Lung (tissue), 12 donors: ENCODE results near the gene NUDT13. TPM values are rescaled to one million over a fixed set of nuclear protein-coding genes. Genes with fewer than 3 reads are reported as not detected.

ENCODE experiments used
- ATAC-seq: fragments of 200-7000 bp; cut with Tn5 transposase; one replicate; pipeline ENCODE4 v1.9.1; 2020; ENCODE audit warnings: moderate number of reproducible peaks; ENCODE audit not compliant: insufficient read depth, low FRiP score
- DNase-seq, 3 donors: peaks; one replicate each; pipeline ENCODE4 v3.0.0-alpha.2; 2013 to 2017
- H3K27ac ChIP-seq, 2 donors: one replicate each; pipeline ENCODE4 v1.5.1; 2013; ENCODE audit warnings: mild to moderate bottlenecking in 2 of 2, moderate library complexity in 2 of 2, control low read depth in 1 of 2, inconsistent platforms in 1 of 2, low read depth in 1 of 2, low read length in 1 of 2
- H3K27me3 ChIP-seq, 3 donors: one replicate each; pipeline ENCODE4 v1.5.1; 2013; ENCODE audit warnings: low read length in 2 of 3; ENCODE audit not compliant: control insufficient read depth in 3 of 3, insufficient read depth in 3 of 3
- H3K36me3 ChIP-seq, 4 donors: one replicate each; pipeline ENCODE4 v1.5.1; 2013; ENCODE audit warnings: low read length in 4 of 4, mild to moderate bottlenecking in 1 of 4, moderate library complexity in 1 of 4; ENCODE audit not compliant: control insufficient read depth in 4 of 4, insufficient read depth in 4 of 4
- H3K4me1 ChIP-seq, 5 donors: one replicate each; pipeline ENCODE4 v1.5.1; 2013; ENCODE audit warnings: low read length in 5 of 5, mild to moderate bottlenecking in 2 of 5, moderate library complexity in 1 of 5; ENCODE audit not compliant: control insufficient read depth in 5 of 5, insufficient read depth in 5 of 5
- H3K4me3 ChIP-seq: one replicate; pipeline ENCODE4 v1.5.1; 2013; ENCODE audit warnings: mild to moderate bottlenecking, control low read depth, moderate library complexity
- H3K9ac ChIP-seq, 2 donors: one replicate each; pipeline ENCODE4 v1.5.1; 2013; ENCODE audit warnings: low read length in 2 of 2, control low read depth in 1 of 2; ENCODE audit not compliant: insufficient read depth in 1 of 2
- H3K9me3 ChIP-seq, 4 donors: one replicate each; pipeline ENCODE4 v1.5.1; 2013; ENCODE audit warnings: low read length in 3 of 4, mild to moderate bottlenecking in 1 of 4, moderate library complexity in 1 of 4; ENCODE audit not compliant: control insufficient read depth in 4 of 4, insufficient read depth in 3 of 4
- WGBS, 2 donors: extraction: QIAGEN DNeasy Blood & Tissue Kit; methylation state at CpG; one replicate each; pipeline ENCODE4 v1.1.7; 2013; 5-methylcytosine and 5-hydroxymethylcytosine counted together
- polyA plus RNA-seq, 2 donors: library from polyadenylated mRNA; stranded (reverse); fragments of 200-250 nt; gene quantifications; one replicate each; pipeline ENCODE4 v1.2.1, GENCODE V29; 2013
- total RNA-seq, 2 donors: library from RNA; depleted of rRNA in 1 of 2; stranded (reverse); fragments of >200 nt in 1 of 2; gene quantifications; one replicate each; pipeline ENCODE4 v1.2.1, GENCODE V29; 2014 to 2021
- TF ChIP-seq, protein P1 (sequence below): IDR thresholded peaks from 2 replicates; pipeline ENCODE4 v1.5.1; 2012; ENCODE audit warnings: mild to moderate bottlenecking; ENCODE audit errors: control extremely low read depth, extremely low read depth
- donor health status: control.
- donor health status: control.
- donor health status: Bipolar disorder and iron deficiency.
- donor health status: healthy.
- donor health status: DM: yes; HTN: yes; CAD: no.

Gene NUDT13
- total and polyA plus RNA-seq, 4 donors = 1.4 to 4.2 (median 3.1) TPM

- H3K36me3 ChIP-seq = no peaks in the 10 kb centered on the region
- peak in 2 of 3 donors; percentile 47 to 65 for DNase-seq
Measured at GRCh38 chr10:73093922-73094850, 16.1 kb upstream of the NUDT13 start.

DNA sequence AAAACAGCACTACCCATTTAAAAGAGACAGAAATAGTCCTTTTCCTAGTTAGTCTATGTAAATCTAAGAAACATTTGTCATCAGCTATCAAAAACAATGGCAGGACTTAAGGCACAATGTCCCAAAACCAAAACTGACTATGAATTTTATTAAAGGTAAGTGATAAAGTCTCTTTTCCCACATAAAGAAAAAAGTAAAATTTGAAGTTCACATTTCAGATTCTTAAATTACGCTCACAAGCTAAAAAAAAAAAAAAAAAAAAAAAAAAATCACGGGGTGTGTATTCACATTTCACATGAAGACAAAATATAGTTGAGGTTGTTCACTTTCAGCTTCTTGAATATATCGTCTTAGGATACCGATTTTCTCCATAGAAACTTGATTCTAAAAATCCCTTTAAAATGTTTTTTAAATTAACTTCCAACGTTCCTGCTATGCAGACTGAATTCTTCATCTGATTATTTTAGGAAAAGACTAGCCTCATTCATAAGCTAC, 15.2 kb upstream of the NUDT13 start:
- Histone ChIP-seq H3K4me3 (no peak overlapping the region), H3K36me3 (peaks cover 0 to 2% (median under 1%) of the 10 kb centered on the region in 4 donors), H3K4me1 (peaks cover 0 to 18% (median 6%) of the 10 kb centered on the region in 5 donors), H3K27me3 (no peaks in the 10 kb centered on the region), H3K9me3 (no peaks in the 10 kb centered on the region), H3K27ac (peak overlapping the region in 1 of 2 donors; percentile 90), H3K9ac (peak overlapping the region in 1 of 2 donors; percentile 99)
- TF ChIP-seq, protein P1, sequence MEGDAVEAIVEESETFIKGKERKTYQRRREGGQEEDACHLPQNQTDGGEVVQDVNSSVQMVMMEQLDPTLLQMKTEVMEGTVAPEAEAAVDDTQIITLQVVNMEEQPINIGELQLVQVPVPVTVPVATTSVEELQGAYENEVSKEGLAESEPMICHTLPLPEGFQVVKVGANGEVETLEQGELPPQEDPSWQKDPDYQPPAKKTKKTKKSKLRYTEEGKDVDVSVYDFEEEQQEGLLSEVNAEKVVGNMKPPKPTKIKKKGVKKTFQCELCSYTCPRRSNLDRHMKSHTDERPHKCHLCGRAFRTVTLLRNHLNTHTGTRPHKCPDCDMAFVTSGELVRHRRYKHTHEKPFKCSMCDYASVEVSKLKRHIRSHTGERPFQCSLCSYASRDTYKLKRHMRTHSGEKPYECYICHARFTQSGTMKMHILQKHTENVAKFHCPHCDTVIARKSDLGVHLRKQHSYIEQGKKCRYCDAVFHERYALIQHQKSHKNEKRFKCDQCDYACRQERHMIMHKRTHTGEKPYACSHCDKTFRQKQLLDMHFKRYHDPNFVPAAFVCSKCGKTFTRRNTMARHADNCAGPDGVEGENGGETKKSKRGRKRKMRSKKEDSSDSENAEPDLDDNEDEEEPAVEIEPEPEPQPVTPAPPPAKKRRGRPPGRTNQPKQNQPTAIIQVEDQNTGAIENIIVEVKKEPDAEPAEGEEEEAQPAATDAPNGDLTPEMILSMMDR = no peak
- no peak for DNase-seq
- ATAC-seq = no peak
- 8 to 9% methylated on average over 5 of the region's 5 CpGs for WGBS, 2 donors

More at GRCh38 chr10:73093922-73094850, 16.1 kb upstream of the NUDT13 start:
- H3K9me3 ChIP-seq = no peaks in the 10 kb centered on the region
- WGBS, 2 donors = 64 to 79% methylated on average over 2 of the region's 2 CpGs
- H3K9ac ChIP-seq = peak overlapping the region in 1 of 2 donors; percentile 99
- no peaks in the 10 kb centered on the region for H3K27me3 ChIP-seq
- peaks cover 0 to 18% (median 6%) of the 10 kb centered on the region in 5 donors for H3K4me1 ChIP-seq
- no peak overlapping the region for H3K4me3 ChIP-seq
- TF ChIP-seq, protein P1 = no peak
- no peak for ATAC-seq
- H3K27ac ChIP-seq = no peak overlapping the region

GRCh38 chr10:73095481-73096021, 14.7 kb upstream of the NUDT13 start:
- Histone ChIP-seq H3K4me1 (peaks cover 0 to 18% (median 6%) of the 10 kb centered on the region in 5 donors), H3K36me3 (peaks cover 0 to 5% (median under 1%) of the 10 kb centered on the region in 4 donors), H3K4me3 (peak overlapping the region; percentile 70), H3K9ac (peak overlapping the region; percentile 82 to 99), H3K9me3 (no peaks in the 10 kb centered on the region), H3K27ac (peak overlapping the region; percentile 90 to 94), H3K27me3 (no peaks in the 10 kb centered on the region)
- DNase-seq (peak; percentile 88 to 96 (median 95)), ATAC-seq (no peak)
- 0% methylated on average over 14 of the region's 14 CpGs for WGBS, 2 donors
- TF ChIP-seq, protein P1 = no peak
